B cell (primary cell): ENCODE results near the gene CPT1A.

Source experiments
- EZH2 ChIP-seq: IDR thresholded peaks from 2 replicates; pipeline ENCODE4 v1.6.1; 2012; ENCODE audit warnings: borderline replicate concordance, low read depth, mild to moderate bottlenecking, moderate library complexity, low read length; ENCODE audit not compliant: insufficient read depth, poor library complexity, severe bottlenecking
- TF ChIP-seq, protein P1 (sequence below): fragments of 200-600 bp; IDR thresholded peaks from one replicate; pipeline ENCODE4 v1.8.0; 2022; ENCODE audit warnings: antibody characterized with exemption, mild to moderate bottlenecking

DNA sequence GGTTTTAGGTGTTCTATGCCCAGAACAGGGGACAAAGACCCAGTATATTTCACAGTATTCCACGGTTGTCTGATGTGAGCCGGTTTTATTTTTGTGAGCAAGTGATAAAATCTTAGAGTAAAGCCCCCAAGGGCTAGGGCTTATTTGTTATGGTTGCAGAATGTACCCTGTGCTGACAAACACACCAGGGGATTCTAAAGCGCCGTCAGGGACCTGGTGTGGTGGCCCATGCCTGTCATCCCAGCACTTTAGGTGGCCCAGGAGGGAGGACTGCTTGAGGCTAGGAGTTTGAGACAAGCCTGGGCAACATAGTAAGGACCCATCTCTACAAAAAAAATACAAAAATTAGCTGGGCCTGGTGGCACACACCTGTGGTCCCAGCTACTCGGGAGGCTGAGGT lies 39.1 kb upstream of the CPT1A start:
- TF ChIP-seq, protein P1, sequence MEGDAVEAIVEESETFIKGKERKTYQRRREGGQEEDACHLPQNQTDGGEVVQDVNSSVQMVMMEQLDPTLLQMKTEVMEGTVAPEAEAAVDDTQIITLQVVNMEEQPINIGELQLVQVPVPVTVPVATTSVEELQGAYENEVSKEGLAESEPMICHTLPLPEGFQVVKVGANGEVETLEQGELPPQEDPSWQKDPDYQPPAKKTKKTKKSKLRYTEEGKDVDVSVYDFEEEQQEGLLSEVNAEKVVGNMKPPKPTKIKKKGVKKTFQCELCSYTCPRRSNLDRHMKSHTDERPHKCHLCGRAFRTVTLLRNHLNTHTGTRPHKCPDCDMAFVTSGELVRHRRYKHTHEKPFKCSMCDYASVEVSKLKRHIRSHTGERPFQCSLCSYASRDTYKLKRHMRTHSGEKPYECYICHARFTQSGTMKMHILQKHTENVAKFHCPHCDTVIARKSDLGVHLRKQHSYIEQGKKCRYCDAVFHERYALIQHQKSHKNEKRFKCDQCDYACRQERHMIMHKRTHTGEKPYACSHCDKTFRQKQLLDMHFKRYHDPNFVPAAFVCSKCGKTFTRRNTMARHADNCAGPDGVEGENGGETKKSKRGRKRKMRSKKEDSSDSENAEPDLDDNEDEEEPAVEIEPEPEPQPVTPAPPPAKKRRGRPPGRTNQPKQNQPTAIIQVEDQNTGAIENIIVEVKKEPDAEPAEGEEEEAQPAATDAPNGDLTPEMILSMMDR: no peak
- TF ChIP-seq EZH2: no peak
